Measurements from ENCODE around the gene SRM. TPM values are rescaled to one million over a fixed set of nuclear protein-coding genes. Genes with fewer than 3 reads are reported as not detected.
"Not testable (repeated sequence)": the region's sequence is repeated elsewhere in the genome, so short reads cannot be mapped to it uniquely, and the experiment has no call there.

The SRM gene
- 5.7 and 8.7 TPM in 2 replicates for total RNA-seq

DNA sequence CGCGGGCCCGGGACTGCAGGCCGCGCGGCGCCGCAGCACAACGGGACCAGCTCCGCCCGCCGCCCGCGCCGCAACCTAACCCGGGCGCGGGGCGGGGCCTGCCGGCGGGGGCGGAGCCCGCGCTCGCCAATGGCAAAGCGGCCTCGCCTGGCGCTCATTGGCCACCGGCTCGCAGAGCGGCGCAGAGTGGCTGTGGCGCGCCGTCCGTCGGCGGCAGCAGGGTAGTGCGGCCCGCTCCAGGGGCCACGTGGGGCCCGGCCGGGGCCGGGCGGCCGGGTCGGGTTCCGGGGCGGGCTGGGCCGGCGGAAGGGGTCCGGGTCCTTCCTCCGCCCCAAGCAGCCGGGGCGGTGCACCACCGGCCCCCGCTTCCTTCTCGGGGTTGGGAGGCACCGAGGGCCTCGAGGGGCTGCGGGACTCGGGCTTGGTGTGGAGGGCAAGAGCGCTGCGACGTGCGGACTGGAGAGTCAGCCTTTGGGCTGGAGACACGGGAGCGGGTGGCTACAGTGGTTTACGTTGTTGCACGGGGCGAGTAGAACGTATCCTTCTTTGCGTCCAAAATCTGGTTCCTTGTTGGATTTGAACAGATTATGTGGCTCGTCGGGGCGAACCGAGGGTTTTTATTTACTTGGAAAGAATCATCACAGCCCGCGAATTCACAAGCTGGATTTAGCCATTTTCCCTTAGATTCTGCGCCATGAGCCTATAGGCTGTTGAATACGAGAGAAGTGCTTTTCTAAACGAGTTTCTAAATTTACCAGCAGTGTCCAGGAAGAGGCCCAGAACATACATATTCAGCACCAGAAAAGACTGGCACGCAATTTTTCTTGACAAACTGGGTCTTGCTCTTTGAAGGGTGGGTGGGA, at the start of gene SRM:
TSS of gene SRM (minus strand) at position 51 of the 863 bp plus-strand sequence. CDS start 75 bp downstream, outside the sequence.
- DNase-seq (ENCODE audit: low read depth in 2 of 2): peak; percentile 91 to 93

DNA sequence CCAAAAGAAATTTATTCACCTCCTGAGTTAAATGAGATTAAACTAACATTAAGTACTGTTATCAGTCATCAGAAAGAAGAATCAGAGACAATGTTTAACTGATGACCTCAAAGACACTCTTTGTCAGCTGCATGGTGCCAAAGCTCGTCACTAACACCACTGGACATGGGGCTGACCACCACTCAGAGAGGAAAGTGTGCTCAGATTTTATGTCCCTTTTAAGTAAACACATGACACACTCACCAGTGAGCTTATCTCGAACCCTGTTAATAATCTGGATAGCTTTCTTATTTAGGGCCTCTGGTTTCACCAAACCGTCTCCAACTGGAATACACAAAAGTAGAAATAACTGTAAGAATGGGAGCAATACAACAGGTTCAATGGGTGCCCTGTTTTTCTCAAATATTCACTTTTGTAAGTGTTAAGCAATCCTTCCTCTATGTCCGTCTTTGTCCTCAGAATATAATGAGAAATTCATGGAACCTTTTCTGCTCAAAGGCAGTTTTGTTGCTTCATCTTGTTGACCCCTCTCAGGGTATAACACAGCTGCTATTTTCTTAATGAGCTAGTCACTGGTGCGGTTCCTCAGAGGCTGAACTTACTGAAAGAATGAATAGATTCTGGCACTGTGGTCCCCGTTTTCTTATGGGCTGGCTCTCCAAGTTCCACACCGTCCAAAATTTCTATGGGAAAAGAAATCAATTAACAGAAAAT, 49.4 kb upstream of the SRM start:
- DNase-seq (ENCODE audit: low read depth in 2 of 2): no peak

DNA sequence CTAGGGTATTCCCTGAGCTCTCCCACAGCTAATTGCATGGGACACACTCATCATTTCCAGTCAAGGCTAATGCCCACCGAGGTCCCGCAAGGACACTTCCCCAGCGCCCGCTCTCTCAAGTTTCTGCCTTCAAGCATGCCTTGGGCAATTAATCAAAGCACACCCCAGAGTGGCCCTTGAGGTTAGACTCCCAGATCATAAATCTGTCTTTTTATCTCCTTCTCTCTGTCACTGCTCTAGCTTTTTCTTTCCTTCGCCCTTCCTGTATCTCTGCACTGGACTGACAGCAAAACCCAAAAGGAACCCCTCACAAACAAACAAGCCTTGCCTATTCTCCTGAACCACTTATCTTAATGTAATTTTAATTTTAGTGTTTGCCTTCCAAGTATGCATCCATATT, 47.8 kb upstream of the SRM start:
- no peak for DNase-seq (ENCODE audit: low read depth in 2 of 2)

DNA sequence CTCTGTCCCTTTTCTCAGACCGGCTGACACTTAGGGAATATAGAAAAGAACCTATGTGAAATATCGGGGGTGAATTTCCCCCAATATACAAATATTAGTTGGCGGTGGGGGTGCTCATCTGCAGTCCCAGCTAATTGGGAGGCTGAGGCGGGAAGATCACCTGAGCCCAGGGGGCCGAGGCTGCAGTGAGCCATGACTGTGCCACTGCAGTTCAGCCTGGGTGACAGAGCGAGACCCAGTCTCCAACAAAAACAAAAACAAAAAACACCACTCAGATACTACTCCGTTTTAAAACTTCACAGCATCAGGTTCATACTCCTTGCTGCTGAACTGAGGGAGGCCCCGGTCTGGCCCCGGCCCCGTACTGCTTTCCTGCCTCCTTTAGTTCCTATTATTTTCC, 45.8 kb upstream of the SRM start:
- DNase-seq (ENCODE audit: low read depth in 2 of 2): no peak

DNA sequence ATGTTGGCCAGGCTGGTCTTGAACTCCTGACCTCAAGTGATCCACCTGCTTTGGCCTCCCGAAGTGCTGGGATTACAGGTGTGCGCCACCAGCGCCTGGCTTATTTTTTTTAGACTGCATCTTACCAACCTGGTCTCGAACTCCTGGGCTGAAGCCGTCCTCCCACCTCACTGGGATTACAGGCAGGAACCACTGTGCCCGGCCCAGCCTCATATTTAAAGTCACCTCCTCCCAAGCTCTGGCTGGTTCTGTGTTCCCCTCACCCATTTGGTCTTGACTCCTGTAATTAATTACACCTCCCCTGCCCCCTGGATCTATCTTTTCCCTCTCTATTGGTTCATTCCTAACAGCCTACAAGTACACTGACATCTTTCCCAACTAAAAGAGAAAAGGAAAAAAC, 41.5 kb upstream of the SRM start:
- no peak for DNase-seq (ENCODE audit: low read depth in 2 of 2)

DNA sequence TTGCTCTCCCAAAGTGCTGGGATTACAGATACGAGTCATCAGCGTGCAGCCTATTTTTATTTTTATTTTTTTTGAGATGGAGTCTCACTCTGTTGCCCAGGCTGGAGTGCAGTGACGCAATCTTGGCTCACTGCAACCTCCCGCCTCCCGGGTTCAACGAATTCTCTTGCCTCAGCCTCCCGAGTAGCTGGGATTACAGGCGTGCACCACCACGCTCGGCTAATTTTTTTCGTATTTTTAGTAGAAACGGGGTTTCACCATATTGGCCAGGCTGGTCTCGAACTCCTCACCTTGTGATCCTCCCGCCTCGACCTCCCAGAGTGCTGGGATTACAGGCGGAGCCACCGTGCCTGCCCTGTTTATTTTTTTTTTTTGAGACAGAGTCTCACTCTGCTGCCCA, 41.0 kb upstream of the SRM start:
- not testable (repeated sequence) for DNase-seq (ENCODE audit: low read depth in 2 of 2)

DNA sequence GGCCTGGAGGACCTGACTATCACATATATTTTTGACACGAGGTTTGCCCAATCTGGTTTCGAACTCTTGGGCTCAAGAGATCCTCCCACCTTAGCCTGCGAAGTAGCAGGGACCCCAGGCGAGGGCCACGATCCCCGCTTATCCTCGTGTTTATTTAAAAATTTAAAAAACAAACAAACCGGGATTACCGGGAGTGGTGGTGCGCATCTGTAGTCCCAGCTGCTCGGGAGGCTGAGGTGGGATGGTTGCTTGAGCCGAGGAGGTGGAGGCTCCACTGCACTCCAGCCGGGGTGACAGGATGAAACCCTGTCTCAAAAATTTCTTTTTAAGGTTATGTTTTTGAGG, 40.3 kb upstream of the SRM start:
- no peak for DNase-seq (ENCODE audit: low read depth in 2 of 2)

DNA sequence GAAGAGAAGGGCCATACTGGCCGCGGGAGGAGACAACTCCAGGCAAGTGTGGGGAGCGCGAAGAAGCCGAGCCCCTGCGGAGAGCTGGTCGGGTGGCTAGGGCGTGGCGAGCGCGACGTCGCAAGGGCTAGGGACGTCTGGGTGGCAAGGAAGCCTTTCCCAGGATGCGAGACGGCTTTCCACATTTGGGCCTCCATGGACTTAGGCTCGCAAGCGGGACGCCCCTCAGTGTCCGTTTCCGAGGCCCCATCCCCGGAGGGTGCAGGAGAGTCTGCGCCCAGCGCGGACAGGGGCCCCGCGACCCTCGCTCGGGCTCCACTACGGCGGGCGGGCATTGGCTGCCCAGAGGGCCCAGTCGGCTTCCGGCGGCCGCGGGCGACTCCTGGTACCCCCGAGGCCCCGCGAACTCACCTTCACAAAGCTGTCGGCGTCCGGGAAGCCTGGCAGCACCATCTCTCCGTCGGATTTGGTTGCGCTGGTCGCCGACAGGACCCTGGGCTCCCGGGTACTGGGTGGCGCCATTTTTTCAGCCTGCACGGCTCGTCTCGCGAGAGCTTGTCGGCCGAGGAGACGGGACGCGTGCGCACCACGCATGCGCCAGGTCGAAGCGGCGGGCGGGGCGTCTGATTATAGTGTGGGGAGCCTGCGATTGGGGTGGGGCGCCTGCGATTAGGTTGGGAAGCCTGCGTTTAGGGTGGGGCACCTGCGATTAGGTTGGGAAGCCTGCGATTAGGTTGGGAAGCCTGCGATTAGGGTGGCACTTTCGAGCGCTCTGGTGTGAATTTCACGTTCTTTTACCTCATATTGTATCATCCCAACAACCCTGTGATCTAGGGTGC, 39.7 kb upstream of the SRM start, which contains the start of gene EXOSC10:
TSS of gene EXOSC10 (minus strand) at position 560 of the 839 bp plus-strand sequence. CDS start at position 522, 38 bp downstream.
- DNase-seq (ENCODE audit: low read depth in 2 of 2): peak; percentile 89 to 93

DNA sequence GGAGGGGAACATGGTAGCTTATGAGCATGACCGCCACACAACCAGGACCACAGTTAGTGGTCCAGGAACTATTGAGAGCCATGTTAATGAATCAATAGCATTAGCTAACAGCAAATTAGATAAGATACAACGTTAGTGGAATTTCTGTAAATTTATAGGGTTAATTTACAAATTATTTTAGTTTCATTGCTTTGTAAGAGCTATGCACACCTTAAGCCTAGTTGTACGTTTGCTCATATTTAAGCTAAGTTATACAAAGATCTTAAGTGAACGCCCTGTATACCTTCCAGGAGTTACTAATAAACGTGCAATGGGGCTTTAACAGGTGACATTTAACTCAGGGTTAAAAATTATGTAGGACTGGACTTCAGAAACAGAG, 39.1 kb upstream of the SRM start:
- no peak for DNase-seq (ENCODE audit: low read depth in 2 of 2)

DNA sequence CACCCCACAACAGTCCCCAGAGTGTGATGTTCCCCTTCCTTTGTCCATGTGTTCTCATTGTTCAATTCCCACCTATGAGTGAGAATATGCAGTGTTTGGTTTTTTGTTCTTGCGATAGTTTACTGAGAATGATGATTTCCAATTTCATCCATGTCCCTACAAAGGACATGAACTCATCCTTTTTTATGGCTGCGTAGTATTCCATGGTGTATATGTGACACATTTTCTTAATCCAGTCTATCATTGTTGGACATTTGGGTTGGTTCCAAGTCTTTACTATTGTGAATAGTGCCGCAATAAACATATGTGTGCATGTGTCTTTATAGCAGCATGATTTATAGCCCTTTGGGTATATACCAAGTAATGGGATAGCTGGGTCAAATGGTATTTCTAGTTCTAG, 24.0 kb upstream of the SRM start:
- not testable (repeated sequence) for DNase-seq (ENCODE audit: low read depth in 2 of 2)

DNA sequence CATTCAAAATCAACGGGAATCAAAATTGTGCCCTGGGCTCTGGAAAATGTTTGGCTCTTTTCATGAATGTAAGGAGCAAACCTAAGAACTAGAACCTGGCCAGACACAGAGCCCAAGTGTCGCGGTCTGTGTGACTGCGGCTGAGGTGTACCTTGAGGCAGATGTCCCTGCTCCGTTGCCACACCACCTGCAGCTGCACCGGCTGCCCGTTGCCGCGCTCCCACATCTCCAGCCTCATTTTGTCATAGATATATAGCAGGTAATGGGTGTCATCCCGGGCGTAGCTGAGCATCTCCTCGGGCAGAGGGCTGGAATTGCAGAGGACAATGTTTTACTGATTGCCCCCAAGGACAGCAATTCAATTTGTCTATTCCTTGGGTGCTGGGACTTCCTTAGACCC, 21.1 kb upstream of the SRM start:
- DNase-seq (ENCODE audit: low read depth in 2 of 2): no peak

DNA sequence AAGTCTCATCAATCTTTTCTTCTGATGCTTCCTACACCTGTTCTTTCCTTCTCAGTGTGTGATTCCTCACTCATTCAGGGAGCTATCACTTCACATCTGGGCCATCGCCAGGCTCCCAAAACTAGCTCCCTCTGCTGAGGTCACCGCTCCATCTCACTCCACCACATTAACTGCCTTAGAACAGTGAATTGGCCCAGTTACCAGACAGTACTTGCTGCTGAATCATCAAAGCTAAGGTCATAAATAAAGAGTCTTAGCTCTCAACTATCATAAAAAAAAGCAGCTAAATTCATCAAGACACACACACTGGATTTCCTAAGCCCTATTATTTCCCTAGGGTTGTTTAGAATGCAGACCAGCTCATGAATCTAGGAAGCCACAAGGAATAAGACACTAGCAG, 18.8 kb upstream of the SRM start:
- DNase-seq (ENCODE audit: low read depth in 2 of 2): no peak

DNA sequence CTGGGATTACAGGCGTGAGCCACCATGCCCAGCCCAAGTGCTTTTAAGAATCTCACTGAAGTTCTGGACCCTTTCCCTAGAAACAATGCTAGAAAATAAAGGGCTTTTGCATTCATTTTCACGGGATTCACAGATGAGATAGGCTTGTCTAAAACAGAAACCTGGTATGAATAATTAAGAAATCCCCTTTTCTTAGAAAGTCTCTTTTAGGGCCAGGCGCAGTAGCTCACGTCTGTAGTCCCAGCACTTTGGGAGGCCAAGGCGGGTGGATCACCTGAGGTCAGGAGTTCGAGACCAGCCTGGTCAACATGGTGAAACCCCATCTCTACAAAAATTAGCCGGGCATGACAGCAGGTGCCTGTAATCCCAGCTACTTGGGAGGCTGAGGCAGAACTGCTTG, 13.6 kb upstream of the SRM start:
- DNase-seq (ENCODE audit: low read depth in 2 of 2): not testable (repeated sequence)

DNA sequence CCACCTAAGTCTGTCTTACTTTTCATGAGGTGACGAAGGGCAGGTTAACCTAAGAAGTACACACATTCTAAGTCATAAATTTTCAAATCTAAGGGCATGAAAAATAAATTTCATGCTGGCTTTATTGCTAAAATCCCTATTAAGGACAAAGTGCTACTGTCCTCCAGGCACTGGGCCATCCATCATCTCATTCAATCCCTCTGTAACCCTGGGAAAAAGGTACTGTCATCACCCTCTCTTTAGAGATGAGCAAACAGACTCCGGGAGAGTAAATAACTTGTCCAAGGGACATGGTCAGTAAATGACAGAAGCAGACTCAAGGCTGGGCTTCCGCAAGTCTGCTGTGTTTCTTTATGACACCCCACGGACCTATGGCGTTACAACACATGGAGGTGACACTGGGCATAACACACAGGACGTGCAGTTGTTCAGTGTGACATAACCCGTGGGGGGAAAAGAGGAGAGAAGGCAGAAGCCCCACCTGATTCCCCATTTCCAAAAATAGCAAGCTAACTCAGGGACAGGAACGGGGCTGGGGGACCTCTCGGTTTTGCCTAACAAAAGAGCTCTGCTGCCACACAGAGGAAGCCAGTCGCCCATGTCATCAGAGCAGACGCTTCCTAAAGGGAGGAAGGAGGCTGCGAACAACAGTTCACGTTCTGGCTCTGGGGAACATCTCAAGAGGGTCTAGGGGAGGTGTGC, 12.5 kb upstream of the SRM start:
- DNase-seq (ENCODE audit: low read depth in 2 of 2): no peak

DNA sequence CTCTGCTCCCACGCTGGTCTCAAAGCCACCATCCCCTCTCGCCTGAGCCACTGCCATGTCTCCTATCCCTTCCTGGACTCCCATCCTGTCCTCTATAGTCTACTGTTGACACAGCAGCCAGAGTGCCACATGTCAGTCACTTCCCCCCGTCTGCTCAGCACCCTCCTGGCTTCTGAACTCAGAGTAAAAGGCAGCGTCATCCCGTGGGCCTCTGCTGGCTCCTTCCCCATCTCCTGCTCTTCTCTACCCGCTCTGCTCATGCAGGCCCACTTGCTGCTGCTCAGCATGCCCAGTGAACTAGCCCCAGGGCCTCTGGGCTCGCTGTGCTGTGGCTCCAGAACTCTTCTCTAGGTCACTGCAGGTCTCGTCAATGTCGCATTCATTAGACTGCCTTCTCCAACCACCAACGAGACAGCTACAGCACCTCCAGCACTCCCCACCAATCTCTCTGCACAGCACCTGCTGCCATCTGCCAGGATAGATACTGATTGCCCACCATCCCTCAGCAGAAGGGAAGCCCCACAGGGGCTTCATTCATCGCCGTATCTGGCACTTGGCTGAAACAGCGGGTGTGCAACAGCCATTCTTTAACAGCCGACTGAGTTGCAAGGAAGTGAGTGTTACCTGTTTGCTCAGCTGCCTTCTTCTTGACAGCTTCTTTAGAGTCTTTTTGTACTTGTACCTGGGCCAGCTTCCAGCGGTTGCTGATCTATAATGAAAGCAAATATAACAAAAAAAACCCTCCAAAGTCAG, 11.8 kb upstream of the SRM start:
- no peak for DNase-seq (ENCODE audit: low read depth in 2 of 2)

DNA sequence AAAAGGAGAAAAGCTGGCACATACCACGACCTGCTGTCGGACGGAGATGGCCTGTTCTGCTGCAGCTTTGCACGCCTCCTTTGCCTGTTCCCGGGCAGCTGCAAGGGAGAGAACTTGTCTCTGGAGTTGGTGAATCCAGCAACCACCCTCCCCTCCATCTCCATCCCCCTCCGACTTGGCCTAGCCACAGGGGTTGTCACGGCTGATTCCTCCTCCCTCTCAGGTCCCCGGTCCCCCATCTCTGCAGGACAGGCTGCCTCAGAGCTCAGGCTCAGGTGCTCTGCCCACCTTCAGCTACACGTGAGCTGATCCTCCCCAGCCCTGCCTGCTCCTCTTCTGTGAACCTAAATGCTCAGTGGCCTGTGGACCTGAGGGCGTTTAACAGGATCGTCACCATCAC, 11.1 kb upstream of the SRM start:
- no peak for DNase-seq (ENCODE audit: low read depth in 2 of 2)

DNA sequence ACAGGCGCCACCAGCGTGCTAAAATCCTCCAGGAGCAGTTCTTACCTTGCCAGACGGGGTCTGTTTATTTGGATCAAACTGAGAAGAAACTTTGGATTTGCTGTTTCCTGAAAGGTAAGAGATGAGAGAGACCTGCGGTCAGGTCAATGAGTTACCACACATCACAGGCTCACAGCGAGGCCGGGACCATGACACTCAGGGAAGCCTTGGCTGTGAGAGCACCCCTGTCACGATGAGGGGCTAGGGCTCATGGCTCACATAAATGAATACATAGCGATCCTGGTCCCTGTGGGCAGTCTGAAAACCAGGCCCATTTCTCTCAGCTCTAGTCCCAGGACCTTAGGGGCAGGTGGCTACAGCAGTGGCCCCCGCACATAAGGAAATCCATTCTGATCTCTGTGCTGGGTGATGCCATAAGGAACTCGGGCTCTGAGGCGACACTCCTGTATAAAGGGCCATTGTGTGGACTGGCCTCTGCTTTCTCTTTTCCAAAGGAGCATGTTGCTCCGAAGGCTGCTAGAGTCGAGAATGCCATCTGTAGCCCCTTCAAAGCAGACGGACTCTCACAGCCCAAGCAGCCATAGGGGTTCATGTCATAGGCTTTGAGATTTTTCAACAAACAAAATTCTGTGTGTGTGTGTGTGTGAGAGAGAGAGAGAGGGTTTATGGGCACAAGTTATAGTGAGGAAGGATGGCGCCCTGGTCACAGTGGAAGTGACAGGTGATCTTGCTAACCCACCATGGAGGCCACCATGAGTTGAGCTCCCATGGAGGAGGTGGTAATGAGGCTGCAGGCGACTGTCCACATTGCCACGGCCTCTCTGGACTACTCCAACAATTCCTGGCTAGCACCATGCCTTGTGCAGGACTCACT, 9.0 kb upstream of the SRM start:
- DNase-seq (ENCODE audit: low read depth in 2 of 2): no peak

DNA sequence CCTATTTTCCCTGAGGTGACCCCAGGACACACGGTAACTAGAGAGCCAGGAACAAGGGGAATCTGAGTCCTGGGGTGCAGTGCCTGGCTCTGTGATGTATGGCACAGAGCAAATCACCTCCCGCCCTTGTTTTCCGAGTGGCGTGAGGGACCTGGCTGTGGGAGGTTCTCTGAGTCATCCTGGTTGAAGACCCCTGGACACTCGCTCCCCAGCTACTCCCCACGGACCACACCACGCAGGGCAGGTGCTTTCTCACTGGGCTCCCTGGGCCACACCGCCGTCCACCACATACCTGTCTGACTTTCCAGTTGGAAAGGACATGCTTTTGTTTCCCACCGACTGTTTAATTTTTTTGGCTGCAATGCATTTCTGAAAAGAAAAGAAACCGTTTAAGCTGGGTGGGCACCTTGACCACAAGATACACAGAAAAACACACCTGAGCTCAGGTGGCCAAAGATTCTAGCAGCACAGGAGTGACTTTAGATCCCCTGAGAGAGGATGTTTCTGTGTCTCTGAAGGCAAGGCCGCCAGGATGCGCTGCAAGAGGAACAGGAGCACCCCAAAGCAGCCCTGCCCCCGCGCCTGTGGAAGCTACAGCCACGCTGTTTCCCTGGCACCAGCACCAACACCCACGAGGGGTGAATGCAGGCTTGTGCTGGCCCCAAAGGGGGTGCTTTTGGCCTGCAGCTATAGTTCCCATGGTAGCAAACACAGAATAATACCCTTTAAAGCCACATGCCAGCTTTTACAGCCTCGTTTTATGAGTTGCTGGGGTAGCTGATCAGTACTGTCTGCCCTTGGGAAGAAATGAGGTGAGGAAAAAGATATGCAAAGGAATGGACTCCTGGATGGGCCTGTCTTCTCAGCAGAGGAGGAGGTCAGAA, 8.1 kb upstream of the SRM start:
- no peak for DNase-seq (ENCODE audit: low read depth in 2 of 2)

DNA sequence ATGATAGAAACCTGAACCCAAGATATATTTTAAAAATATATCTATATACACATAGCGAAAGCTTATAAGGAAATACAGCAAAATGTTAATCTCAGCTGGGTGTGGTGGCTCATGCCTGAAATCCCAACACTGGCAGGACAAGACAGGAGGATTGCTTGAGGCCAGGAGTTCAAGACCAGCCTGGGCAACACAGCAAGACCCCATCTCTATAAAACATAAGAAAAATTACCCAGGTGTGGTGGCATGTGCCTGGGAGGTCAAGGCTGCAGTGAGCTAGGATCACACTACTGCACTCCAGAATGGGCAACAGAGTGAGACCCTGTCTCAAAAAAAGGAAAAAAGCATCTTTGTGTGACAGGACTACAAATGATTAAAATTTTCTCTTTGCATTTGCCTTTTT, 6.0 kb upstream of the SRM start:
- no peak for DNase-seq (ENCODE audit: low read depth in 2 of 2)

Data from lung microvascular endothelial cell (primary cell).